ENCODE measurements around the gene MEI1. TPM values are rescaled to one million over a fixed set of nuclear protein-coding genes. Genes with fewer than 3 reads are reported as not detected.
A peak's percentile ranks its signal among the peaks of the same experiment; 100 is the strongest.

MEI1 gene
- total and polyA plus RNA-seq, 4 donors: 0.49 to 2.0 (median 1.4) TPM; not detected in 1

- WGBS, 2 donors: 53 to 61% methylated on average over 5 of the region's 5 CpGs
- Histone ChIP-seq H3K27me3 (ENCODE audit: control insufficient read depth in 1 of 2, insufficient read depth in 2 of 2, low read length in 1 of 2) (no peaks in the 10 kb centered on the region), H3K4me3 (ENCODE audit: low read length in 2 of 2) (no peak overlapping the region), H3K4me1 (ENCODE audit: control insufficient read depth in 1 of 2, insufficient read depth in 2 of 2, low read length in 2 of 2) (no peaks in the 10 kb centered on the region), H3K36me3 (ENCODE audit: control insufficient read depth in 1 of 2, insufficient read depth in 2 of 2, low read length in 1 of 2) (no peaks in the 10 kb centered on the region), H3K9me3 (ENCODE audit: control insufficient read depth, low read length) (no peaks in the 10 kb centered on the region), H3K27ac (ENCODE audit: low read depth in 1 of 2, low read length in 2 of 2) (no peak overlapping the region)
- ATAC-seq (ENCODE audit: low FRiP score) (no peak), DNase-seq (no peak)
- intact Hi-C loops (cut with DNase I): no loop called here
These were observed 67.2 kb downstream of the MEI1 start for GRCh38 chr22:41766476-41766875.

- Histone ChIP-seq H3K9me3 (ENCODE audit: control insufficient read depth, low read length) (no peaks in the 10 kb centered on the region), H3K36me3 (ENCODE audit: control insufficient read depth in 1 of 2, insufficient read depth in 2 of 2, low read length in 1 of 2) (no peaks in the 10 kb centered on the region), H3K4me3 (ENCODE audit: low read length in 2 of 2) (no peak overlapping the region), H3K27ac (ENCODE audit: low read depth in 1 of 2, low read length in 2 of 2) (no peak overlapping the region), H3K27me3 (ENCODE audit: control insufficient read depth in 1 of 2, insufficient read depth in 2 of 2, low read length in 1 of 2) (no peaks in the 10 kb centered on the region), H3K4me1 (ENCODE audit: control insufficient read depth in 1 of 2, insufficient read depth in 2 of 2, low read length in 2 of 2) (no peaks in the 10 kb centered on the region)
- 48 to 49% methylated on average over 2 of the region's 2 CpGs for WGBS, 2 donors
- ATAC-seq (ENCODE audit: low FRiP score) (no peak), DNase-seq (no peak)
- intact Hi-C loops (cut with DNase I): no loop called here
These were observed 69.1 kb downstream of the MEI1 start for GRCh38 chr22:41768430-41768829.

GRCh38 chr22:41770715-41771468, 71.6 kb downstream of the MEI1 start:
- DNase-seq (no peak), ATAC-seq (ENCODE audit: low FRiP score) (no peak)
- Histone ChIP-seq H3K27ac (ENCODE audit: low read depth in 1 of 2, low read length in 2 of 2) (no peak overlapping the region), H3K27me3 (ENCODE audit: control insufficient read depth in 1 of 2, insufficient read depth in 2 of 2, low read length in 1 of 2) (no peaks in the 10 kb centered on the region), H3K4me3 (ENCODE audit: low read length in 2 of 2) (no peak overlapping the region), H3K9me3 (ENCODE audit: control insufficient read depth, low read length) (no peaks in the 10 kb centered on the region), H3K36me3 (ENCODE audit: control insufficient read depth in 1 of 2, insufficient read depth in 2 of 2, low read length in 1 of 2) (no peaks in the 10 kb centered on the region), H3K4me1 (ENCODE audit: control insufficient read depth in 1 of 2, insufficient read depth in 2 of 2, low read length in 2 of 2) (no peaks in the 10 kb centered on the region)
- intact Hi-C loops (cut with DNase I): no loop called here
- 80 to 82% methylated on average over 5 of the region's 5 CpGs for WGBS, 2 donors

- H3K4me3 ChIP-seq (ENCODE audit: low read length in 2 of 2): no peak overlapping the region
- ATAC-seq (ENCODE audit: low FRiP score) (no peak), DNase-seq (no peak)
- H3K27me3 ChIP-seq (ENCODE audit: control insufficient read depth in 1 of 2, insufficient read depth in 2 of 2, low read length in 1 of 2): no peaks in the 10 kb centered on the region
- intact Hi-C loops (cut with DNase I): no loop called here
- no peaks in the 10 kb centered on the region for H3K9me3 ChIP-seq (ENCODE audit: control insufficient read depth, low read length)
- 90 to 94% methylated on average over 4 of the region's 4 CpGs for WGBS, 2 donors
- no peaks in the 10 kb centered on the region for H3K36me3 ChIP-seq (ENCODE audit: control insufficient read depth in 1 of 2, insufficient read depth in 2 of 2, low read length in 1 of 2)
- H3K4me1 ChIP-seq (ENCODE audit: control insufficient read depth in 1 of 2, insufficient read depth in 2 of 2, low read length in 2 of 2): no peaks in the 10 kb centered on the region
- H3K27ac ChIP-seq (ENCODE audit: low read depth in 1 of 2, low read length in 2 of 2): no peak overlapping the region
These were observed 72.9 kb downstream of the MEI1 start for GRCh38 chr22:41772198-41772597.

GRCh38 chr22:41772645-41773044, 73.3 kb downstream of the MEI1 start:
- Histone ChIP-seq H3K4me1 (ENCODE audit: control insufficient read depth in 1 of 2, insufficient read depth in 2 of 2, low read length in 2 of 2) (no peaks in the 10 kb centered on the region), H3K36me3 (ENCODE audit: control insufficient read depth in 1 of 2, insufficient read depth in 2 of 2, low read length in 1 of 2) (no peaks in the 10 kb centered on the region), H3K4me3 (ENCODE audit: low read length in 2 of 2) (no peak overlapping the region), H3K27ac (ENCODE audit: low read depth in 1 of 2, low read length in 2 of 2) (no peak overlapping the region), H3K9me3 (ENCODE audit: control insufficient read depth, low read length) (no peaks in the 10 kb centered on the region), H3K27me3 (ENCODE audit: control insufficient read depth in 1 of 2, insufficient read depth in 2 of 2, low read length in 1 of 2) (no peaks in the 10 kb centered on the region)
- ATAC-seq (ENCODE audit: low FRiP score) (no peak), DNase-seq (no peak)
- intact Hi-C loops (cut with DNase I): no loop called here

GRCh38 chr22:41775338-41775737, 76.0 kb downstream of the MEI1 start:
- H3K27me3 ChIP-seq (ENCODE audit: control insufficient read depth in 1 of 2, insufficient read depth in 2 of 2, low read length in 1 of 2): no peaks in the 10 kb centered on the region
- no peak overlapping the region for H3K27ac ChIP-seq (ENCODE audit: low read depth in 1 of 2, low read length in 2 of 2)
- no peaks in the 10 kb centered on the region for H3K9me3 ChIP-seq (ENCODE audit: control insufficient read depth, low read length)
- ATAC-seq (ENCODE audit: low FRiP score): no peak
- no peak overlapping the region for H3K4me3 ChIP-seq (ENCODE audit: low read length in 2 of 2)
- intact Hi-C loops (cut with DNase I): no loop called here
- H3K36me3 ChIP-seq (ENCODE audit: control insufficient read depth in 1 of 2, insufficient read depth in 2 of 2, low read length in 1 of 2): no peaks in the 10 kb centered on the region
- no peak for DNase-seq
- H3K4me1 ChIP-seq (ENCODE audit: control insufficient read depth in 1 of 2, insufficient read depth in 2 of 2, low read length in 2 of 2): no peaks in the 10 kb centered on the region
- 91% methylated on average over 5 of the region's 5 CpGs for WGBS, 2 donors

GRCh38 chr22:41775976-41776375, 76.7 kb downstream of the MEI1 start:
- Histone ChIP-seq H3K27ac (ENCODE audit: low read depth in 1 of 2, low read length in 2 of 2) (no peak overlapping the region), H3K4me1 (ENCODE audit: control insufficient read depth in 1 of 2, insufficient read depth in 2 of 2, low read length in 2 of 2) (no peaks in the 10 kb centered on the region), H3K27me3 (ENCODE audit: control insufficient read depth in 1 of 2, insufficient read depth in 2 of 2, low read length in 1 of 2) (no peaks in the 10 kb centered on the region), H3K4me3 (ENCODE audit: low read length in 2 of 2) (no peak overlapping the region), H3K36me3 (ENCODE audit: control insufficient read depth in 1 of 2, insufficient read depth in 2 of 2, low read length in 1 of 2) (no peaks in the 10 kb centered on the region), H3K9me3 (ENCODE audit: control insufficient read depth, low read length) (no peaks in the 10 kb centered on the region)
- intact Hi-C loops (cut with DNase I): no loop called here
- peak in 1 of 2 donors; percentile 16 for DNase-seq
- ATAC-seq (ENCODE audit: low FRiP score): no peak
- 68 to 72% methylated on average over 4 of the region's 4 CpGs for WGBS, 2 donors

GRCh38 chr22:41776381-41776780, 77.1 kb downstream of the MEI1 start:
- H3K9me3 ChIP-seq (ENCODE audit: control insufficient read depth, low read length): no peaks in the 10 kb centered on the region
- no peak overlapping the region for H3K4me3 ChIP-seq (ENCODE audit: low read length in 2 of 2)
- intact Hi-C loops (cut with DNase I): no loop called here
- no peaks in the 10 kb centered on the region for H3K27me3 ChIP-seq (ENCODE audit: control insufficient read depth in 1 of 2, insufficient read depth in 2 of 2, low read length in 1 of 2)
- peak in 1 of 2 donors; percentile 22 for DNase-seq
- no peaks in the 10 kb centered on the region for H3K36me3 ChIP-seq (ENCODE audit: control insufficient read depth in 1 of 2, insufficient read depth in 2 of 2, low read length in 1 of 2)
- ATAC-seq (ENCODE audit: low FRiP score): no peak
- no peak overlapping the region for H3K27ac ChIP-seq (ENCODE audit: low read depth in 1 of 2, low read length in 2 of 2)
- 84 to 88% methylated on average over 3 of the region's 3 CpGs for WGBS, 2 donors
- H3K4me1 ChIP-seq (ENCODE audit: control insufficient read depth in 1 of 2, insufficient read depth in 2 of 2, low read length in 2 of 2): no peaks in the 10 kb centered on the region

- WGBS, 2 donors: 93 to 94% methylated on average over 2 of the region's 2 CpGs
- ATAC-seq (ENCODE audit: low FRiP score): no peak
- intact Hi-C loops (cut with DNase I): no loop called here
These were observed 78.6 kb downstream of the MEI1 start for GRCh38 chr22:41777749-41778425.

More at GRCh38 chr22:41777749-41778425, 78.6 kb downstream of the MEI1 start:
- no peaks in the 10 kb centered on the region for H3K36me3 ChIP-seq (ENCODE audit: control insufficient read depth in 1 of 2, insufficient read depth in 2 of 2, low read length in 1 of 2)
- no peak overlapping the region for H3K27ac ChIP-seq (ENCODE audit: low read depth in 1 of 2, low read length in 2 of 2)
- H3K27me3 ChIP-seq (ENCODE audit: control insufficient read depth in 1 of 2, insufficient read depth in 2 of 2, low read length in 1 of 2): no peaks in the 10 kb centered on the region
- DNase-seq: peak in 1 of 2 donors; percentile 9
- no peaks in the 10 kb centered on the region for H3K4me1 ChIP-seq (ENCODE audit: control insufficient read depth in 1 of 2, insufficient read depth in 2 of 2, low read length in 2 of 2)
- H3K4me3 ChIP-seq (ENCODE audit: low read length in 2 of 2): no peak overlapping the region
- no peaks in the 10 kb centered on the region for H3K9me3 ChIP-seq (ENCODE audit: control insufficient read depth, low read length)
